Hypothalamus (tissue), 51 donors: Measurements from ENCODE around the gene PTPRN2.
"Not testable (repeated sequence)": the region's sequence is repeated elsewhere in the genome, so short reads cannot be mapped to it uniquely, and the experiment has no call there.

Experiments
- DNase-seq, 51 donors: peaks; one replicate each; lab custom pipeline; 2025; lab: John Stamatoyannopoulos, UW

Gene PTPRN2

GRCh38 chr7:158322616-158323530 lies 264.8 kb downstream of the PTPRN2 start:
- no peak for DNase-seq

- DNase-seq = no peak
Measured at GRCh38 chr7:158321936-158322615, 265.5 kb downstream of the PTPRN2 start.

GRCh38 chr7:158321056-158321700 lies 266.4 kb downstream of the PTPRN2 start:
- no peak for DNase-seq

GRCh38 chr7:158320328-158320727 lies 267.3 kb downstream of the PTPRN2 start:
- DNase-seq = no peak

GRCh38 chr7:158318511-158318913 lies 269.1 kb downstream of the PTPRN2 start:
- DNase-seq = no peak

GRCh38 chr7:158317238-158318205 lies 270.1 kb downstream of the PTPRN2 start:
- peak in 26 of 51 donors; percentile 7 to 63 (median 30) for DNase-seq

GRCh38 chr7:158316466-158317031 lies 271.1 kb downstream of the PTPRN2 start:
- DNase-seq = no peak

GRCh38 chr7:158315881-158316280 lies 271.7 kb downstream of the PTPRN2 start:
- no peak for DNase-seq

- DNase-seq = no peak
Measured at GRCh38 chr7:158315326-158315725, 272.3 kb downstream of the PTPRN2 start.

GRCh38 chr7:158314394-158314793 lies 273.2 kb downstream of the PTPRN2 start:
- no peak for DNase-seq

- no peak for DNase-seq
Measured at GRCh38 chr7:158313931-158314330, 273.7 kb downstream of the PTPRN2 start.

- DNase-seq = no peak
Measured at GRCh38 chr7:158312789-158313188, 274.8 kb downstream of the PTPRN2 start.

- DNase-seq = no peak
Measured at GRCh38 chr7:158311791-158312190, 275.8 kb downstream of the PTPRN2 start.

GRCh38 chr7:158310924-158311666 lies 276.5 kb downstream of the PTPRN2 start:
- no peak for DNase-seq

- DNase-seq = no peak
Measured at GRCh38 chr7:158309868-158310763, 277.5 kb downstream of the PTPRN2 start.

- DNase-seq = no peak
Measured at GRCh38 chr7:158308001-158308400, 279.6 kb downstream of the PTPRN2 start.

GRCh38 chr7:158304072-158304471 lies 283.6 kb downstream of the PTPRN2 start:
- DNase-seq = not testable (repeated sequence)

GRCh38 chr7:158303121-158303520 lies 284.5 kb downstream of the PTPRN2 start:
- DNase-seq = no peak
